ENCODE data around the gene IP6K3. TPM values are rescaled to one million over a fixed set of nuclear protein-coding genes. Genes with fewer than 3 reads are reported as not detected.

Gene IP6K3
- polyA plus RNA-seq, 1 of the 3 experiments (the other 2 are of a cell fraction) = 0.21 TPM

DNA sequence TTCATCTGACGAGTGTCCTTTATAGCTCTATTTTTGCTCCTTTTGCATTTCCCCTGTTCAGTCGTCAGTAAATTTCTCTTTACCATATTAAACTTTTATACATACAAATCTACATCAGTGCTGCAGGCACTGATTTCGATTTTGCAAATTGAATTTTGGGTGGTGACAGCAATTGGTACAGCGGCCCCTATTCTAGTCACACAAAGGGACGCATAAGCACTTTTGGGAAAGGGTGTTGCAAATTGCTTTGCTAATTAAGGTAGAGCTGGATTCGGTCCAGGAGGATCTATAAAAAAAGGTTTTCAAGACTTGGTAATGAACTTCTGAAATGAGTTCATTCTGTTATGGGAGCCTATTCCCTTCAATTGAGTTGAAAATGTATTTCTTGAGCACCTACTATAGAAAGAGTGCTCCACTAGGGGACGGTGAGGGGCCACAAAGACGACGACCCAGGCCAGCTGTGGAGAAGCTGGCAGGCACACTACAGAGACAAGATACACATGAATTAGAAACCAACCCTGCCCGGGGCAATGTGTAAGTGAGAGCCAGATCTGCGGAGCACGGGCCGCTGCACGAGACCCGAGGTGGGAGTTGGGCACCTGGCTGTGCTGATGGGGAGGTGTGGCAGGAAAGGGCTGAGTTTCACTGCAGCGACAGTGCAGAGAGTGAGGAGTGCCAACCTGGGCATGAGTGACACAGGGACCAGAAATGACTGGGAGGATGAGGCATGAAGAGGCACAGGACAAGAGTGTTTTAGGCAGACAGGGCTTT, 40.6 kb downstream of the IP6K3 start:
- Histone ChIP-seq H3F3A (replicated peaks; ENCODE audit: insufficient read depth) (peaks cover 4% of the 10 kb centered on the region), H3K4me1 (ENCODE audit: control insufficient read depth in 1 of 2, insufficient read depth in 2 of 2, low read depth in 1 of 2, low read length in 1 of 2) (peaks cover 8 to 15% of the 10 kb centered on the region in 2 experiments; a peak in 3 of 4 replicates), H3K36me3 (replicated peaks in 1 of 2; ENCODE audit: control insufficient read depth in 1 of 2, insufficient read depth in 2 of 2, low read length in 1 of 2) (peaks cover 7 to 33% of the 10 kb centered on the region in 2 experiments), H2AFZ (ENCODE audit: low read depth) (no peak overlapping the region), H3K9me3 (no peaks in the 10 kb centered on the region), H3K4me3 (ENCODE audit: low read depth in 2 of 2, low read length in 1 of 2) (no peak overlapping the region), H3K27me3 (ENCODE audit: insufficient read depth) (no peaks in the 10 kb centered on the region), H4K20me1 (ENCODE audit: insufficient read depth) (no peaks in the 10 kb centered on the region), H3K9me2 (no peaks in the 10 kb centered on the region), H3K4me2 (no peak overlapping the region), H3K9ac (no peak overlapping the region), H3K79me2 (ENCODE audit: insufficient read depth) (peaks cover 26% of the 10 kb centered on the region; the same call in 1 of the 2 replicates), H3K27ac (ENCODE audit: low read depth in 2 of 2, low read length in 1 of 2) (no peak overlapping the region)
- ChIA-PET POLR2A (interaction anchor here (1.2 kb wide), 1 partner anchor 99 kb away, joined by 3 read pairs; no protein-coding TSS in a partner anchor), CTCF (interaction anchor here (0.7 to 9.7 kb wide), 4 partner anchors 34 to 437 kb away, joined by 3 to 188 read pairs (median 3); no protein-coding TSS in a partner anchor)
- no peak for TF ChIP-seq EZH2phosphoT487 (IDR thresholded peaks at IDR 0.05; ENCODE audit: borderline replicate concordance, low read depth)
- no peak for TF ChIP-seq POLR2AphosphoS5 (IDR thresholded peaks at IDR 0.05; ENCODE audit: low read depth, low read length)
- no peak for TF ChIP-seq ELF1 (IDR thresholded peaks at IDR 0.05)
- no peak for TF ChIP-seq TCF12 (IDR thresholded peaks at IDR 0.05)
- TF ChIP-seq NRF1 (IDR thresholded peaks at IDR 0.05; ENCODE audit: low read depth, low read length) = no peak
- no peak for TF ChIP-seq SMC3 (IDR thresholded peaks at IDR 0.05; ENCODE audit: low read depth, low read length)
- no peak for TF ChIP-seq TEAD4 (IDR thresholded peaks at IDR 0.05; ENCODE audit: borderline replicate concordance, insufficient read depth)
- TF ChIP-seq CHD2 (IDR thresholded peaks at IDR 0.05; ENCODE audit: low read length, partially characterized antibody) = no peak
- TF ChIP-seq GATA2 (CRISPR knock-in tag; IDR thresholded peaks at IDR 0.05) = no peak
- no peak for TF ChIP-seq FOXM1 (IDR thresholded peaks at IDR 0.05; ENCODE audit: low read depth)
- TF ChIP-seq, protein P1, sequence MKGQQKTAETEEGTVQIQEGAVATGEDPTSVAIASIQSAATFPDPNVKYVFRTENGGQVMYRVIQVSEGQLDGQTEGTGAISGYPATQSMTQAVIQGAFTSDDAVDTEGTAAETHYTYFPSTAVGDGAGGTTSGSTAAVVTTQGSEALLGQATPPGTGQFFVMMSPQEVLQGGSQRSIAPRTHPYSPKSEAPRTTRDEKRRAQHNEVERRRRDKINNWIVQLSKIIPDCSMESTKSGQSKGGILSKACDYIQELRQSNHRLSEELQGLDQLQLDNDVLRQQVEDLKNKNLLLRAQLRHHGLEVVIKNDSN (IDR thresholded peaks at IDR 0.05; ENCODE audit: borderline replicate concordance, low read depth) = no peak
- TF ChIP-seq, protein P2, sequence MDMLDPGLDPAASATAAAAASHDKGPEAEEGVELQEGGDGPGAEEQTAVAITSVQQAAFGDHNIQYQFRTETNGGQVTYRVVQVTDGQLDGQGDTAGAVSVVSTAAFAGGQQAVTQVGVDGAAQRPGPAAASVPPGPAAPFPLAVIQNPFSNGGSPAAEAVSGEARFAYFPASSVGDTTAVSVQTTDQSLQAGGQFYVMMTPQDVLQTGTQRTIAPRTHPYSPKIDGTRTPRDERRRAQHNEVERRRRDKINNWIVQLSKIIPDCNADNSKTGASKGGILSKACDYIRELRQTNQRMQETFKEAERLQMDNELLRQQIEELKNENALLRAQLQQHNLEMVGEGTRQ (IDR thresholded peaks at IDR 0.05; ENCODE audit: borderline replicate concordance, low read depth, low read length) = no peak
- TF ChIP-seq MEF2A (IDR thresholded peaks at IDR 0.05; ENCODE audit: borderline replicate concordance, low read depth) = no peak
- TF ChIP-seq FOXJ3 (CRISPR knock-in tag; IDR thresholded peaks at IDR 0.05) = no peak
- WGBS (ENCODE audit: low lambda C conversion rate) = 84% methylated on average over 16 of the region's 16 CpGs
- DNase-seq = no peak

DNA sequence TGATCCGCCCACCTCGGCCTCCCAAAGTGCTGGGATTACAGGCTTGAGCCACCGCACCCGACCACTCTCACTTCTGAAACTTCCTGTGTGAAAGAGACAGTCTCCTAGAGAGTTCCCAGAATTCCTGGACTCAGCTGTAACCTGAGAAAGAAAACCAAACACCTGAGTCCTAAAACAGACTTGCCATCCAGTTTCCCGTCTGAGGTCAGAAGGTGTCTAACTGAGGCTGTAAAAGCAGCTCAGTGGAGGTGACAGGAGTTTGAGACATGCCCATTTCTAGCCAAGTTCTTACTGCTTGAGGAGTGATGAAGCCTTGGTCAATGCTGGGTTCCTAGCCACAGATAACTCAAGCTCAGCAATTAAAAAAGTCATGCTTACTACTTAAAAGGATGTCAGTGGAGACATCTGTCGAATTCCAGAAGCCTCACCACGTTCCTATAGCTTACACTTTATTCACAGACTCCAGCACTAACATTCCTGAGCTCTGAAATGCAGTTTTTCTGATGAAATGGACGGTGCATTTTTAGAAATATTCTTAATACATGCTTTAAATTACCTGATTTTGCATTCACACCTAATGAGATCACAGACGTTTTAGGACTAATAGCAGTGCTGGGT, 41.3 kb downstream of the IP6K3 start:
- Histone ChIP-seq H4K20me1 (ENCODE audit: insufficient read depth) (no peaks in the 10 kb centered on the region), H3F3A (replicated peaks; ENCODE audit: insufficient read depth) (peaks cover 4% of the 10 kb centered on the region), H3K9me2 (no peaks in the 10 kb centered on the region), H3K27me3 (ENCODE audit: insufficient read depth) (no peaks in the 10 kb centered on the region), H3K27ac (ENCODE audit: low read depth in 2 of 2, low read length in 1 of 2) (no peak overlapping the region), H3K36me3 (replicated peaks in 1 of 2; ENCODE audit: control insufficient read depth in 1 of 2, insufficient read depth in 2 of 2, low read length in 1 of 2) (peaks cover 7 to 38% of the 10 kb centered on the region in 2 experiments), H3K9ac (no peak overlapping the region), H3K4me2 (no peak overlapping the region), H2AFZ (ENCODE audit: low read depth) (no peak overlapping the region), H3K79me2 (ENCODE audit: insufficient read depth) (peaks cover 18% of the 10 kb centered on the region; the same call in 1 of the 2 replicates), H3K4me3 (ENCODE audit: low read depth in 2 of 2, low read length in 1 of 2) (no peak overlapping the region), H3K4me1 (ENCODE audit: control insufficient read depth in 1 of 2, insufficient read depth in 2 of 2, low read depth in 1 of 2, low read length in 1 of 2) (peaks cover 2 to 8% of the 10 kb centered on the region in 2 experiments; a peak in 2 of 4 replicates), H3K9me3 (no peaks in the 10 kb centered on the region)
- WGBS (ENCODE audit: low lambda C conversion rate) = 93% methylated on average over 9 of the region's 9 CpGs
- ChIA-PET CTCF (interaction anchor here (0.7 to 9.7 kb wide), 4 partner anchors 33 to 438 kb away, joined by 3 to 188 read pairs (median 3); no protein-coding TSS in a partner anchor), POLR2A (interaction anchor here (0.7 to 1.2 kb wide), 2 partner anchors 98 to 133 kb away, joined by 3 read pairs; no protein-coding TSS in a partner anchor)
- no peak for TF ChIP-seq TAF1 (IDR thresholded peaks at IDR 0.05; ENCODE audit: borderline replicate concordance, low read depth, low read length)
- TF ChIP-seq MEF2A (IDR thresholded peaks at IDR 0.05; ENCODE audit: borderline replicate concordance, low read depth) = no peak
- TF ChIP-seq, protein P3, sequence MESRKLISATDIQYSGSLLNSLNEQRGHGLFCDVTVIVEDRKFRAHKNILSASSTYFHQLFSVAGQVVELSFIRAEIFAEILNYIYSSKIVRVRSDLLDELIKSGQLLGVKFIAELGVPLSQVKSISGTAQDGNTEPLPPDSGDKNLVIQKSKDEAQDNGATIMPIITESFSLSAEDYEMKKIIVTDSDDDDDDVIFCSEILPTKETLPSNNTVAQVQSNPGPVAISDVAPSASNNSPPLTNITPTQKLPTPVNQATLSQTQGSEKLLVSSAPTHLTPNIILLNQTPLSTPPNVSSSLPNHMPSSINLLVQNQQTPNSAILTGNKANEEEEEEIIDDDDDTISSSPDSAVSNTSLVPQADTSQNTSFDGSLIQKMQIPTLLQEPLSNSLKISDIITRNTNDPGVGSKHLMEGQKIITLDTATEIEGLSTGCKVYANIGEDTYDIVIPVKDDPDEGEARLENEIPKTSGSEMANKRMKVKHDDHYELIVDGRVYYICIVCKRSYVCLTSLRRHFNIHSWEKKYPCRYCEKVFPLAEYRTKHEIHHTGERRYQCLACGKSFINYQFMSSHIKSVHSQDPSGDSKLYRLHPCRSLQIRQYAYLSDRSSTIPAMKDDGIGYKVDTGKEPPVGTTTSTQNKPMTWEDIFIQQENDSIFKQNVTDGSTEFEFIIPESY (IDR thresholded peaks at IDR 0.05; ENCODE audit: borderline replicate concordance, low read depth) = no peak
- no peak for TF ChIP-seq SMC3 (IDR thresholded peaks at IDR 0.05; ENCODE audit: low read depth, low read length)
- DNase-seq = no peak

All from SK-N-SH (cell line).